OCI-LY3 (cell line): ENCODE data around the gene IL4R.

Experiments used
- CTCF ChIP-seq: fragments of 200-600, 300-600 bp; sonication (generic); IDR thresholded peaks from 2 replicates; pipeline ENCODE4 v1.5.1; 2014; ENCODE audit warnings: antibody characterized with exemption, low read length, low read depth
- EZH2phosphoT487 ChIP-seq: fragments of 200-600 bp; shearing (Covaris generic); IDR thresholded peaks from 2 replicates; pipeline ENCODE4 v1.6.1; 2018; ENCODE audit warnings: antibody characterized with exemption, mixed run types, low read depth

- TF ChIP-seq CTCF (no peak), EZH2phosphoT487 (no peak)
Observed at GRCh38 chr16:27287051-27287811, 26.5 kb upstream of the IL4R start.
